HG02763 (cell line): Measurements from ENCODE around the gene ARL13B.
"Not testable (repeated sequence)": the region's sequence is repeated elsewhere in the genome, so short reads cannot be mapped to it uniquely, and the experiment has no call there.

Experiments used
- ATAC-seq: cut with Tn5 transposase; IDR thresholded peaks from one replicate; pipeline ENCODE4 v1.9.1; 2021; ENCODE audit warnings: mild to moderate bottlenecking, moderate library complexity; ENCODE audit not compliant: unreplicated experiment

ARL13B gene

GRCh38 chr3:93979850-93980676, at the start of gene ARL13B:
Gene ARL13B, plus strand, starts transcription at chr3:93980155. Its CDS starts 269 bp downstream, at chr3:93980424.
- ATAC-seq, result peak; percentile 100

DNA sequence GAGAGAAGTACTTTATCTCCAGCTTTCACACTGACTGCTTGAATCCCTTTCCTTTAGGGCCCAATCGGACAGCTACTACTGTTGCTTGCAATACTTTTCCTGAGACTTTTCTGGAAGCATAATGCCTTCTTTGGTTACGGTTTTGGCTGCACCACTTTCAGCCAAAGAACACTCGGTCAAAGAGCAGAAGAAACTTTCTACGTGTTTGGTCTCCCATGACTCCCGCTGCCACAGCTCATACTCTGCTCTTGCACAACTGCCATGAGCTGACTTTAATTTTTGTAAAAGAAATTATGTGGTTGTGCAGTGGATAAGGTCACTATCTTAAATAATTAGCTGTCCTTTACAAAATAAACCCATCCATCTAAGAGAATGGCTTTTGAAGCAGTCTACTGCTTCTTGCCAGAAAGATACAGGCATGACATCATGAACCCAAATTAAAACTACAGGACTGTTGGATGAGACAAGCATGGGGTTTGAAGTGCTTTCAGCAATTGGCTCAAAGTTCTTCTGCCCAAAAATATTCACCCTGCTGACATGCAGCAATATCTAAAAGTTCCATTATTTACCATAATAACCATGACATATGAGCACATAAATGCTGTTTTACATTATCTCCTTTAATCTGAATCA, 48.2 kb upstream of the ARL13B start:
- ATAC-seq, result no peak

GRCh38 chr3:93934366-93935046, 45.4 kb upstream of the ARL13B start:
- no peak for ATAC-seq

GRCh38 chr3:93936549-93936948, 43.4 kb upstream of the ARL13B start:
- ATAC-seq, result no peak

DNA sequence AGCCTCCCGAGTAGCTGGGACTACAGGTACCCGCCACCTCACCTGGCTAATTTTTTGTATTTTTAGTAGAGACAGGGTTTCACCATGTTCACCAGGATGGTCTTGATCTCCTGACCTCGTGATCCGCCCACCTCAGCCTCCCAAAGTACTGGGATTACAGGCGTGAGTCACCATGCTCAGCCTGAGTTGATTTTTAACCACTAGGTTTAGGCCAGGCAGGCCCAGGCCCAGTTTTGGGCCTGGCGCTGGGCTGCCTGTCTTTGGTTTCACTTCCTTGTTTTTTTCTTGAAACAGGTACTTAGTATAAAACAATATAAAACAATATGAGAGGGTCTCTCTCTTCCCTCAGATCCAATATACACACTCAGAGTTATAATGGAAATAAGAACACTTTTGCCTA, 42.5 kb upstream of the ARL13B start:
- not testable (repeated sequence) for ATAC-seq

GRCh38 chr3:93949958-93950357, 30.0 kb upstream of the ARL13B start:
- not testable (repeated sequence) for ATAC-seq

DNA sequence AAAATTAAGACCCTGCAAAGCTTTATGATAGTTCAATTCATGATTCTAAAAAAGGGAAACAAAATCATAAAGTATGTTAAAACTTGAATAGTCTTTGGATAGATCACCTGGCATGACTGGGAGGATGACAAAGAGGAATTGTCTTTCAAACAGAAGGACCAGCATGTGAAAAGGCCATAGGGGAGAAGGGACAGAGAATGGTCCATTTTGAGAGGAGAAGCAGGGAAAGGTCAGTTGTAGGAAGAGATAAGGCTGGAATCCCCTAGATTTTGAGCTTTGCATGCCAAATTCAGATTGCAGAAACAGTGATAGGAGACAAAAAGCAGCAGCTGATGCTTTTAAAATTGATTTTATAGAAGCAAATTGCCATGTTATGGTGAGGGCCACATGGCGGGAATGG, 18.9 kb upstream of the ARL13B start:
- no peak for ATAC-seq

DNA sequence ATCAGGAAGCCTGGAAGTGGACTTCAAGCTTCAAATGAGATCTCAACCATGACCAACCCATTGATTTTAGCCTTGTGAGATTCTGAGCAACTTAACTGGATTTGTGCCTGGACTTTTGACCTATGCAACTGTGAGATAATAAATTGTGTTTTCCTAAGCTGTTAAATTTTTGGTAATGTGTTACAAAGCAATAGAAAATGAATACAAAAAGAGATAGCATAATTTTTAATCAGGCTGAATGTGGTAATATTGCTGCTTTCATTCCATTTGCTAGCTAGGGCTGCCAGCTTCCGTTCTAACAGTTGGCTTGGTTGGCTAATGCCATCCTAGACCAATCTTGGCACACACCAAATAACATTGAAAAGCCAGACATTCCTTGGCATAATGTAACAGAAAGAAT, 18.5 kb upstream of the ARL13B start:
- ATAC-seq, result no peak

- no peak for ATAC-seq
Measured at GRCh38 chr3:93962798-93963197, 17.2 kb upstream of the ARL13B start.

- ATAC-seq, result not testable (repeated sequence)
Measured at GRCh38 chr3:93965106-93965505, 14.8 kb upstream of the ARL13B start.

- ATAC-seq, result no peak
Measured at GRCh38 chr3:93969443-93969842, 10.5 kb upstream of the ARL13B start.

GRCh38 chr3:93969997-93970396, 10.0 kb upstream of the ARL13B start:
- ATAC-seq, result no peak

GRCh38 chr3:93973131-93974126, 6.5 kb upstream of the ARL13B start, which contains the start of gene PROS1:
Gene PROS1, minus strand, starts transcription at chr3:93973896. Its CDS starts 147 bp downstream, at chr3:93973749.
- ATAC-seq, result peak; percentile 89

DNA sequence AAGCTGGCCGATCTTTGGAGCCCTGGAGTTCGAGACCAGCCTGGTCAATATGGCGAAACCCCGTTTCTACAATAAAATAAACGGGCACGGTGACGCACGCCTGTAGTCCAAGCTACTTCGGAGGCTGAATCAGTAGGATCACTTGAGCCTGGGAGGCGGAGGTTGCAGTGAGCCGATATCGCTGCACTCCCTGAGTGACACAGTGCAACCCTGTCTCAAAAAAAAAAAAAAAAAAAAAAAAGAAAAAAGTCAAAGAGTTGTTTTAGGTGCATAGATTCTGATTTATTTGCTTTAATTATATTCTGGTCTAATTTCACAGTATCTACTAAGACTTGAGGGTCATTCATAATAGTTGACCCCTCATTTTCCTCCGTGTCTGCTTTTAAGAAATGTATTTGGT, 1.7 kb downstream of the ARL13B start:
- no peak for ATAC-seq

GRCh38 chr3:93983408-93983807, 3.5 kb downstream of the ARL13B start:
- no peak for ATAC-seq

GRCh38 chr3:93984618-93985017, 4.7 kb downstream of the ARL13B start:
- no peak for ATAC-seq

- no peak for ATAC-seq
Measured at GRCh38 chr3:93988283-93988682, 8.3 kb downstream of the ARL13B start.

DNA sequence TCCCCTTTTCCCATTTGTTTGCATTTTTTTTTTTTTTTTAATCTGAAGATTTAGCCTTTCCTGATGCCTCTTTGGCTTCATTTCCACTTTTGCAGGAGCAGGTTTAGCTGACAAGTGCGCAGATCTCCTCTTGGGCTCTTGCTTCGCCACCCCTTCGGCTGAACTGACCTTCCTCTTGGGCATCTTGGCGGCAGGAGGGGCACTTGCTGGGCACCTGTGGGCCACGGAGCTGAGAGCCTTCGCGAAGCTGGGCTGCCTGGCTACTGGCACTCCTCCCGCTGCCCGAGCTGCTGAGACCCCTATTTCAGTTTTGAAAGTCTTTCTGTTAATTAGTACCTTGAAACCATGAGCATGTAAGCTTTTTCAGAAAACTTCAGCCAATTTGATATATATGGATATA, 8.8 kb downstream of the ARL13B start:
- ATAC-seq, result no peak

DNA sequence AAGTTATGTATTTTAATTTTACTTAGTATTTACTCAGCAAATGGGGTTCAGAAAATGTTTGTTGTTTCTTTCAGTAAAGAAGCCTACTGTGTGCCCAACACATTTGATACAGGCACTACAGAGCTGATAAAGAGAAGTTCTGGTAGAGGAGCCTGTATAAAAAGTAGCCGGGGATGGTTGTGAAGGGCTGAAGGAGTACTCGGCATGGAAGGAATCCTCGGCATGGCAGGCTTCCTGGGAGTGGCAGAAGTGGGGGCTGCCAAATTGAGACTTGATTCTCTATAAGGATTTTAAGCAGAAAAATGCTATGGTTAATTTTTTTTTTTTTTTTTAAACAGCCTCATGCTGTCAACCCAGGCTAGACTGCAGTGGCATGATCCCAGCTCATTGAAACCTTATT, 9.3 kb downstream of the ARL13B start:
- no peak for ATAC-seq

GRCh38 chr3:93991631-93992030, 11.7 kb downstream of the ARL13B start:
- ATAC-seq, result no peak
